GM19467 (cell line): ENCODE results near the gene COL4A2.

Source experiments
- ATAC-seq: cut with Tn5 transposase; IDR thresholded peaks from one replicate; pipeline ENCODE4 v1.9.1; 2021; ENCODE audit warnings: mild to moderate bottlenecking, moderate library complexity; ENCODE audit not compliant: unreplicated experiment

Gene COL4A2

DNA sequence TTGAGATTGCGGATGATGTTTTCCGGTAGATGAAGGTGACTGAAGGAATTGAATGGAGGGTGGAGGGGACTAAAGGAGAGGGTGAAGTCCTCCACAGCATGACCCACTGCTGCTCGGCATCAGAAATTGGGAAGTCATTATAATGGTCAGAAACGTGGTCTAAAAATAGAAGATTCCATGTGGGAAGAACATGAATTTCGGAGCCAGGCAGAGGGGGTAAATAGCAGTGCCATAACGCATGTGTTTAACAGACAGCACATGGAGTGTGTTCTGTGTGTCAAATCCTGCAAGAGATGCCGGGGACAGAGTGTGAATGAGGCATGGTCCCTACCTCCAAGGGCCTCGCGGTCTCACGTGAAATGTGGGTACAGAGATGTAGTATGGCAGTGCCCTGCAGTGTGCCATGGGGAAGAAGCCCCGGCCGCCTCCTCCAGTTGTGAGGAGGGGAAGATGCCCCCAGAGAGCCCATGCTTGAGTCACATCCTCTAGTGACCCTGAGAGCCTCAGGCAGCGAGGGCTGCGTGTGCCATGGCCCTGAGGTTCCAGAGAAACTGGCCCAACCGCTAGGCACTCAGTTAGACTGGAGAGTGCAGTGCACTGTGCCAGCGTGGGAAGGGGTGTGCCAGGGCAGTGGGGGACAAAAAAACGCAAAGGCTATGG is 106.1 kb downstream of the COL4A2 start:
- ATAC-seq, result no peak

DNA sequence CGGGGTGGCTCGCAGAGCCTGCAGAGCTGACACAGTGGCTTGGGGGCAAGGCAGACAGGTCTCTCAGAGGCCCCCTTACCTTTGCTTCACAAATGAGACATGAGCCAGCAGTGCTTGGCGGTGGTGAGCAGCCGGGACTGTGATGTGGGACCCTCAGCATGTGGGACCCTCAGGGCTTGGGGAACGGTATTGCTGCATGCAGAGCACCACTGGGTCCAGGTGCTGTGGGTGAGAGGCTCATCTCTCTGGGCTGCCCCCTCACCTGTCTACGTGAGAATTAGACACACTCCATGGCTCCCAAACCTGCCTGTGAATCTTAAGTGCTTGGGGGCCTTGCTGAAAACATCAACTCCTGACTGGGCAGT is 106.6 kb downstream of the COL4A2 start:
- no peak for ATAC-seq

DNA sequence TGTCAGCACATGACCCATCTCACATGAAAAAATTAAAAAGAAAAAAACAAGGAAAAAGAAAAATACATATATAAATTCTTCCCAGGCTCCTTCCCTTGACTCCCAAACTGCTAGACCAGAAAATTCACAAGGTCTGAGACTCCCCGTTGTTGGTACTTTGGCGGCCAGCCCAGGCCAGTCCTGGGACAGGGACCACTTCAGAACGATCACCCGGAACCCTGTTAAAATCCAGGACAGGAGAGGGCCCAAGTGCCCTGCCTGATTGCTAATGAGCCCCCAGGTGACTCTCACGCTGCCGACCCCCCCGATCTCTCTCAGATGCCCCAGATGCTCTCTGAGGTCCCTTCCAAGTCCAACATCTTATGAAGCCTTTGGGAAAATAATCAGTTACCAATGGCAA is 107.2 kb downstream of the COL4A2 start:
- ATAC-seq, result no peak

DNA sequence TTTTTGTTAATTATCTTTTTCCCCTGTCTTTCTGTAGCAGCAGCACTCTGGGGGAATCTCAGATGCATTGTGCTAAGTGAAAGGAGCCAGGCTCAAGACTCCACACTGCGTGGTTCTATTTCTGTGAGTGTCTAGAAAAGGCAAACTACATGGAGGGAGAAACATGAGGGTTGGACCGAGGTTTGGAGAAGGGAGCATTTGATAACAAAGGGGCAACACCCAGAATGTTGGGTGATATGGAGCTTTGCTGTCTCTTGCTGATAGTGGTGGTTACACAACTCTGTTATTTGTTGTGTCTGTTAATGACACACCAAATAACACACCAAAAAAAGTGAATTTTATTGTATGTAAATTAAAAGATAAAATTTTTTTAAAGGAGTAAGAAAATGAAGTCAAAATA is 107.8 kb downstream of the COL4A2 start:
- no peak for ATAC-seq

DNA sequence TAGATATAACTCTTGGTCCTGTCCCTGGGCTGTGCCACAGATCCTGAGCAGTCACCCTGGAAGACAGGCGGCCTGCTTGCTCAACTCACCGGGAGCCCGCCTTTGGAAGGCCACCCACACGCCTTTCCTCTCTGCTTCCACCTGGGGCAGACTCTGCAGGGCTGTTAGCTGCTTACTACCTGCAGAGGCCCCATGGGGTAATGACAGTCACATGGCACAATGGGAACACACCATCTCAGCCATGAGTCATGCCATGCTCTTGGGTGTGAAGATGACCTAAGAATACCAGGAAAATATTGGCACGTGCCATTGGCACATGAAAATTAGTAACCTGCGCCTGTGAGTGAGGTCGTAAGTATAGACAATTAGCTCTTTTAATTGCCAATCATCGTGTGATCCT is 108.6 kb downstream of the COL4A2 start:
- ATAC-seq, result no peak

DNA sequence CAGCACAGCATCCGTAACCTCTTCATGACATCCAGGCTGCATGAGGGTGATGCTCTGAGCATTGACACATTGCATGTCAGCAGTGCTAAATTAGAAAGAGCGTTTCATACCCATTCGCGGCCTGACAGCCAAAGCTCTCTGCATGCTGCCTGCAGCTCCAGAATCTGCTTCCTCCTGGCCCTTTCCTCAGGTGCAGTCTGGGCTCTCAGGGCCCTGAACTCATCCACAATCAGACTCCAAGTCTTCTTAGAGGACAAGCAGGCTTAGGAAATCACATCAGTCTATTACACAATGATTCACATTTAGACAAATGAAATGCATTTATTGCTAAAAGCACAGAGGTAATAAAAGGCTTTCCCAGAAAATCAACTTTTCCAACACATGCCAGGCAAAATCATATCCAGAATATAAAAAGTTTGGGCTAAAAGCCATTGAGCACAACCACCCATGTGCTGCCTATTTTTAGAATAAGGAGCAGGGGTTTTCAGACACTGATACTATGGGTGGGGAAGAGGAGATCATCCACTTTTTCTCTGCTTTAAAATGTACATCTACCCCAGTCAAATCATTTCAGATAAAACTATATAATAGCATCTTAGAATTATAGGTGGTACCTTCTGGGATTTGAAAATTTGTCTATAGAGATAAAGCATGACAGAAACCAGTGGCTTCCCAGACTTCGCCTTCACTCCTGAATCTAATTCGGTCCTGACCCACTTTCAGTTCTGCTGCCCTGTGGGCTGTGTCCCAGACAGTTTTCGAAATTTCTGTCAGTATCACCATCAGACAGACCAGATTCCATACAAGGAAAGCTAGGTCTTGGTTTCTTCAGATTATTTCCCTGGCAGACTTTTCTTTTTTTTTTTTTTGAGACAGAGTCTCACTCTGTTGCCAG is 109.3 kb downstream of the COL4A2 start:
- no peak for ATAC-seq

DNA sequence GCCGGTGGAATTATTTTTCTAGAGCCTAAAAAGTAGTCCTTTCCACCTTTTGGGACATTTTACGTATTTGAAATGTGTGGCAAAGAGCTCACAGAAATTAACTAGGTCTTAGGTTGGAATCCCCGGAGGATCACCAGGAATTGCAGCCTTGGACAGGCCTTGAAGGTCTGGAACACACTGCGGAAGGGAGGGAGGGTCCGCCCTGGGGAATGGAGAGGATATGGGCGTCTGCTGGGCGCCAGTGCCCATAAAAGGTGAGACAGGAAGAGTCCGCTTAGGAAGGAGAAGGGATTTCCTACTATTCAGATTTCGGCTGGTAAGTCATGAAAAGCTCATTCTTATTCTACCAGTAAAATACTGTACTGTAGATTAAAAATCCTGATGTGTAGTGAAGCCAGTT is 111.9 kb downstream of the COL4A2 start:
- no peak for ATAC-seq

DNA sequence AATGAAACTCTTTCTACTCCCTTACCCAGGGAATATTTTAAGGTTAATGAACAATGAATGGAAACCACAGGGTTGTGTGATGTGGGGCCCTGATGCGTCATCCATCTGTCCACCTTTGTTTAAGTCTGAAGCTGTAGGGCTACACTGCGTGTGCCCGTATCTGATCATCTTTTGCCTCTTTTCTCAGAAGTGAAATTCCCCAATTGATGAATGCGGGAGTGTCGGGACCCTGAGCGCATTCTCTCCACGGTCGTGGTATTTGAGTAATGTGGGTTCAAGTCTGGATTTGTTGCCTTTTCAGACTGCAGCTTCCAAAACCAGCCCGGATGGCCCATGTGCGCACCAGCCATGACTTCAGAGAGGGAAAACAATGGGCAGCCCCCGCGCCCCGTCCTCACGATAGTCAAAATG is 112.3 kb downstream of the COL4A2 start:
- ATAC-seq, result no peak

DNA sequence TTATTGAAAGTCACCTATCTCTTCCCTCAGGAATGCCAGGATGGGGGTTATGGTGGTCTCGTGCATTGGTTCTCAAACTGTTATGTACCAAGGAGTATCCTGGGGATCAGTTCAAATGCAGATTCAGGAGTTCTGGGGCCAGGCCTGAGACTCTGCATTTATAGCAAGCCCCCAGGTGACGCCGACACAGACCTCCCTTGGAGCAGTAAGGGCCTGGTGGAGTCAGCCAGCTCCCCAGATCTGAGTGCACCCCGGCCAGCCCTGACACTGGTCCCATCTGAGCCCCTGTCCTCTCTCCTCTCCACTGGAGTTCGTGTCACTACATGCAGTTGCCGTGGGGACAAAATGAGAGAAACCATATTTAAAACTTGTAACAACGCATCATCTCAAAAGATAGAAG is 112.9 kb downstream of the COL4A2 start:
- no peak for ATAC-seq

DNA sequence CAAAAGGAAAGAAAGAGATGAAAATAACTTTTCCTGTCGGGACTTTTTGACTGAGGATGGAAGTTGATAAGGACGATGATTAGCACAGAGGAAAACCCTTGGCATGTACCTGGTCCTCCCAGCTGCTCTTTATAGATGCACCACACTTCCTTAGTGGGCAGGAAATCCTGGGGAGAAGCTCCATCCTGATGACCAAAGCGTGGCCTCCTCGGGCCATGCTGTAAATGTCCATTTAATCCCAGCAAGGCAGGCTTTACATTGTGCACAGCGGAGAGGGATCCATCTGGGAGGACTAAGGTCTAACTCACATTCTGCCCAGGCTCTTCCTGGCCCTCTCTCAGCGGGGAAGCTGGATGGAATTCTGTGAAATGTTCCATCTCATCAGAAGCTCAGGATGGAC is 113.5 kb downstream of the COL4A2 start:
- no peak for ATAC-seq

DNA sequence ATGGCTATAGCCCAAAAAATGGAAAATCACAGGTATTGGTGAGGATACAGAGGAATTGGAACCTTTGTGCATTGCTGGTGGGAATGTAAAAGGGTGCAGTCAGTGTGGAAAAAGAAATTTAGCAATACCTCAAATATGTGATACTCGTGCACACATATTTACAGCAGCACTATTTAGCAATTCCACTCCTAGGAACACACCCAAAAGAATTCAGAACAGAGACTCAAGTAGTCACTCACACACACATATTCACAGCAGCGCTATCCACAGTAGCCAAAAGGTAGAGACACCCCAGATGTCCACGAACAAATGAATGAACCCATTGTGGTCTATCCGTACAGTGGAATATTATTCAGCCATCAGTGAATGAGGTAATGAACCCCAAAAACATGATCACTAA is 114.0 kb downstream of the COL4A2 start:
- no peak for ATAC-seq

DNA sequence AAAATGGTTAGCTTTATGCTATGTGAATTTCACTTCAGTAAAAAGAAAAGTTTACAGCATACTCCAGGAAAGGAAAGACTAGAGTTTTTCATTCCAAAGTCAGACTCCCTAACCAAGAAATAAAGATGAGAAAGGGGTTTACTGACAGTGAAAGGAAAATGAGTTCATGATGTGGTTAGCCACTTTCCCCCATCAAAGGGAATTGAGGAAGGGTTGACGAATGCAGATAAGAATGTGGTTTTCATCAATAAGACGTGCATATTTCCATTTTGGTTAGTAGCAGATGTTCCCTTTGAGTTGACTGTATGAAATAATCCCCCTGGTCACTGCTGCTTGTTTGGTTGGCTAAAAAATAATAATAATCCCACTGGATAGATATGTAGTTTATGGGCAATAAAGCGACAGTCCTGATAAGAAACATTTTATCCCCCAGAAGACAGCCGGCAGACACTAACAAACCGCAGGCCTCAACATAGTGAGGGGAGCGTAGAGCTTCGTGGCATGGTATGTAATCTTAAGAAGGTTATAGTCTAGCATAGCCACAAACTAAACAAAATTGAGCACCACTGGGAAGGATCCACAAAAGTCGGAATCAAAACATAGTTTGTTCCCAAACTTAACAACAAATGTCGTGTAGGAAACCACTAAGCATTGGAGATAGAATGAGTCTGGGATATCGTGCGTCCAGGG is 114.8 kb downstream of the COL4A2 start:
- no peak for ATAC-seq

DNA sequence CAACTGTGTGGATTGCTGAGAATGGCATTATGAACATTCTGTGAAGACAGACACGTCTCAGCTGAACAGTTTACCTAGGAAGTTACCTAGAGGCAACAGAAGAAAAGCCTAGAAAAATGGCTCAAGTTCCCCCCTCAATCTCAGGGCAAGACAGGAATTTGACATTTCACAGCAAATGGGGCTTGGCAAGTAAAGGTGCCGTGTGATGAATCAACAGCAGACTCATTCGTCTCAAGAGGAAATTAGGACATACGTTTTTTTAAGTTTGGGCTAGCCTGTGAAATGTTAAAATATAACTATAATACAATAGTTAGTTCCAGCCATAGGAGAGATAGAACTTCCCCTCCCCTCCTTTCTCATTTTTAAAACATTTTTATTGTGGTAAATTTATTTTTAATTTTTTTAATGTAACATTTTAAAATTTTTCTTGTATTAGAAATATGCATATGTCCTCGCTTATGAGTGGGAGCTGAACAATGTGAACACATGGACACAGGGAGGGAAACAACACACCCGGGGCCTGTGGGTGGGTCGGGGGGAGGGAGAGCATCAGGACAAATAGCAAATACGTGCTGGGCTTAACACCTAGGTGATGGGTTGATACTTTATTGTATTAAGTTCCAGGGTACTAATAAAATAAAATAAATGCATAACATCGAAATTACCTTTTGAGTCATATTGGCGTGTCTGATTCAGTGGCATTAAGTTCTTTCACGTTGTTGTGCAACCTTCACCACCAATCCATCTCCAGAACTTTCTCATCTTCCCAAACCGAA is 116.0 kb downstream of the COL4A2 start:
- ATAC-seq, result no peak

DNA sequence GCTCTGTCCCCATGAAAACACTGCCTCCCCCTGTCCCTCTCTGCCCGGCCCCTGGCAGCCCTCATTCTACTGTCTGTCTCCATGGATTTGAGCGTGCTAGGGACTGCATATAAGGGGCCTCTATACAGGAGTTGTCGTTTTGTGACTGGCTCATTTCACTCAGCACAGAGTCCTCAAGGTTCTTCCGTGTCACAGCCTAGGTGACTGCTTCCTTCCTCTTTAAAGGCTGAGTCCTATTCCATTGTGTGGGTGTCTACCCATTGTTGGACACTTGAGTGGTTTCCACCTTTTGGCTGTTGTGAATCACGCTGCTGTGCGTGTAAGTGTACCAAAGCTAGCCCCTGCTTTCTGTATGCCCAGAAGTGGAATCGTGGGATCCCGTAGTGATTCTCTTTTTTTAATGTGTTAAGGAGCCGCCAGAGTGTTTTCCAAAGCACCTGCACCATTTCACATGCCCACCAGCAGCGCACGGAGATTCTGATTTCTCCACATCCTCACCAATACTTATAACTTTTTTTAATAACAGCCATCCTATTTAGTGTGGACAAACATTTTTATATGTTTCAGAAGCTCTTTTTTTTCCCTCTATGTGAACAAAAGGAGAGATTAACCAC is 116.7 kb downstream of the COL4A2 start:
- no peak for ATAC-seq

DNA sequence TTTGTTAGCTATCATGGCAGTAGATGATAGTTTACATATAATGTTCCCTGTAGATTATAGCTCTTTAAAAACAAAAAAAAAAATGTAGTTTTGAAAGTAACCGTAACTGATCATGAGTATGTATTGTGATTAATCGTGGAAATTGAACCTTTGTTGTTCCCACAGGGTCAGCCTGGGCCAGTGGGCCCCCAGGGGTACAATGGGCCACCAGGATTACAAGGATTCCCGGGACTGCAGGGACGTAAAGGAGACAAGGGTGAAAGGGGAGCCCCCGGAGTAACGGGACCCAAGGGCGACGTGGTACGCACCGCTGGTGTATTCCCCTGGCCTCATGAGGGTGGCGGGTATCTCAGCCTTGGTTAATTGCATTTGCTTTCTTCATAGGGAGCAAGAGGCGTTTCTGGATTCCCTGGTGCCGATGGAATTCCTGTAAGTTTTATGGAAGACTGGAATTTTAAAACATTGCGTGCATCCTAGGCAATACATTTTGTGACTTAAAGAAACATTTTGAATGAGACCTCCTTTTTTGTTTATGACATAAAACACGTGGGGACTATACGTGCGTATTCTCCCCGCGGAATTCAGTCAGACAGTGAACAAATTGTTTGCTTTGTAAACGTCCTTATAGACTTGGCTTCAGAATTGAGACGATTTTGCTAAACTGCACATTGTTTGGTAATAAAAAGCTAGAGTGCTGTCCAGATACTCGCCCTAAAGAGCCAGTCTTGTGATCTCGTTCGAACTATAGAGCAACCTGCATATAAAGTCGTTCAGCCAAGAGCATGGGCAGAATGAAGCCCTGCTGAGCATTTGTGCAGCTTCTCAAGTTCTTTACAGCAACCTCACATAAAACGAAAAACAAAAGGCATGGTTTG is 117.7 kb downstream of the COL4A2 start:
- no peak for ATAC-seq

DNA sequence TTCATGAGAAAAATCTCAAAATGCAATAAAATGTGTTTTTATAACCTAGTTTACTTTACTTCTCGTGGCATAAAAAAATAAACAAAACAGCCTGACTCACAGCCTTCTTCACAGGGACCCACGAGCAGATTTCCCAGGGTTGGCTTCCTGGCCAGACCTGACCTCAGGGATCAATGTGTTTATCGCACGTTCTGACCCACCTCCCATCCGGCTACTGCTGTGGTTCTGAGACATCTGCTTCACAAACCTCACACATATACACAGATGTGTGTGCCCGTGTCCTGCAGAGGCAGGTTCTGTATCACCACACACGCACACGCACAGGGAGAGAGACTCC is 118.3 kb downstream of the COL4A2 start:
- no peak for ATAC-seq

DNA sequence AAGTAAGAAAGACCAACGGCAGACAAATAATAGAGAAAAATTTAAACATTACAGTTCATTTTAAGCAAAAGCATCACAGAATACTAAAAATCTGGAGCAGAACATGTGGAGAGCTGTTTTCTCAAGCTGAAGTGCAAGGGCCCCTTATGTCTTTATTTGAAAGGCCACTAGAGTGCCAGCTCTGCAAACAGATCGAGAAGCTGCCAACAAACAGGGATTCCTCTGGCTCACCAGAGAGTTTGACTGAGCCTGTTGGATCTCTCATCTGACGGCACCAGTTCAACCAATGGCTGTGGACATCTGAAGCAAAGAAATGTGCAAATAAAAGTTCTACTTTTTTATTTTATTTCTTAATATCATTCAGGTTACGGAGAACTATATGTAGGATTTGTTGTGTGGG is 119.7 kb downstream of the COL4A2 start:
- ATAC-seq, result no peak

DNA sequence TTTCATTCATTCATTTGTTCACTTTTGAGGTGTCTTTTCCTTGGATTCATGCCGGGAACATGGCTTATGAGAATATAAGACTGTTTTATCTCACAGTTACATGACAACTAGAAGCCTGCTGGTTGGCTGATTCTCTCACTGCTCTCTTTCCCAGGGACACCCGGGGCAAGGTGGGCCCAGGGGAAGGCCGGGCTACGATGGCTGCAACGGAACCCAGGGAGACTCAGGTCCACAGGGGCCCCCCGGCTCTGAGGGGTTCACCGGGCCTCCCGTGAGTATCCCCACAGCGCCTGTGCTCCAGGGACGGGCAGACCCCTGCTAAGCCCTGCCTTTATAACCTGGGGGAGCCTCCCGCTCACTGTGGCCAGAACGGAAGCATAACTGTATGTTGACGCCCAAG is 121.2 kb downstream of the COL4A2 start:
- no peak for ATAC-seq

DNA sequence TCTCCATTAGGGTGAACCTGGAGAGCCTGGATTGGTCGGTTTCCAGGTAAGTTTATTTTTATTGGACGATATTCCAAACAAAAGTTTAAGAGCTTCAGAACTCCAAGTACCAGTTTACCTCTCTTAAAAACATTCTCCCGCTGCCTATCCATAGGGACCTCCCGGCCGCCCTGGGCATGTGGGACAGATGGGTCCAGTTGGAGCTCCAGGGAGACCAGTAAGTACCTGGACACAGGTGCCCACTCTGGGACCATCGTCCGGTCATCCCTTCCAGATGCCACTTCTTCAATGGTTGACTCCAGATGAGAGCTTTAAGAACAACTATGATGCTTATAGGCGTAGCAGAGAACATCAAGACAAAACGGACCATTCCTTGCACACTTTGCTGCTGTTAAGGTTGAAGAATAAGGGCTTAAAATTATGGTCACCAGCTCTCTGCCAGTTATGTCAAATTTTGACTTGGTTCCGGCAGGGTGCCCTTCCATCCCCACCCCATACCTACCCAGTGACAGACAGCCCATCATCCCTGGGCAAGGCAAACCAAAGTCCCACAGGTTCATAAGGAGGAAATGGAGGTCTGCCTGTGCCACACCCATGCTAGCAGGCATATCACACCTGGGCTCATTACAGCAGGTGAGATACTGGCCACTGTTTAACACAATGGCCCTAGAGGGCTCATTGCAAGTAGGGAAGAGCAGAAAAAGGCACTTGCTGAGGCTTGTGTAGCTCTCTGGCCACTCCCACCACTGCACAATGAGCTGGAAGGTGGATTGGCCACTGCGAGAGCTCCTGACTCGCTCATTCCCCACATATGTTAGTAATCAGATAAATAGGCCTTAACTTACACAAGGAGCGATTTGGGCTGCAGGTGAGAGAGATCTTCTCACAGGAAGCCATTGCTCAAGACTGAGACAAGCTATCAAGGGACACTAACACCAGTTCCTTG is 123.6 kb downstream of the COL4A2 start:
- ATAC-seq, result no peak
